HG03175 (cell line): Measurements from ENCODE around the gene PEF1.

Experiments used
- ATAC-seq: cut with Tn5 transposase; IDR thresholded peaks from one replicate; pipeline ENCODE4 v1.9.1; 2021; ENCODE audit warnings: mild to moderate bottlenecking, moderate library complexity; ENCODE audit not compliant: unreplicated experiment

The PEF1 gene

DNA sequence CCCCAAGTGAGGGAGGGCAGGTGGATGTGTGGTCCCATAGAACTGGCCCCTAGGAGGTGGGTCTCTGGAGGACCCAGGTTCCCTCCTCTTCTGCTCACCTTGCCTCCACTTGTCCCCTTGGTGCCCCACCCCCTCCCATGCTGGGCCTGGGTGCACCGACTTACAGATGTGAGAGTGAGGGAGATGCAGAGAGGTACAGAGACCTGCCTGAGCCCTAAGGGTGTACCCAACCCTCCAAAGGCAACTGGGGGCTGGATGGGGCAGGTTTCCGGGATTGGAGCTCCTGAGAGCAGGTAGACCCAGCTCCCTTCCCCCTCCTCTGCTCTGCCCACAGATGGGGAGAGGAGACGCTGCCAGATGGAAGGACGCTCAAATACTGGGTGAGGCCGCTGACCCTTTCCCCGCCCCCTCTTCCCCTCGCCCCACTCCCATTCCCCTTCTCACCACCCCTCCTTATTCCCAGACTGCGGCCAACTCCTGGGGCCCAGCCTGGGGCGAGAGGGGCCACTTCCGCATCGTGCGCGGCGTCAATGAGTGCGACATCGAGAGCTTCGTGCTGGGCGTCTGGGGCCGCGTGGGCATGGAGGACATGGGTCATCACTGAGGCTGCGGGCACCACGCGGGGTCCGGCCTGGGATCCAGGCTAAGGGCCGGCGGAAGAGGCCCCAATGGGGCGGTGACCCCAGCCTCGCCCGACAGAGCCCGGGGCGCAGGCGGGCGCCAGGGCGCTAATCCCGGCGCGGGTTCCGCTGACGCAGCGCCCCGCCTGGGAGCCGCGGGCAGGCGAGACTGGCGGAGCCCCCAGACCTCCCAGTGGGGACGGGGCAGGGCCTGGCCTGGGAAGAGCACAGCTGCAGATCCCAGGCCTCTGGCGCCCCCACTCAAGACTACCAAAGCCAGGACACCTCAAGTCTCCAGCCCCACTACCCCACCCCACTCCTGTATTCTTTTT, 58.0 kb downstream of the PEF1 start:
- ATAC-seq = no peak

DNA sequence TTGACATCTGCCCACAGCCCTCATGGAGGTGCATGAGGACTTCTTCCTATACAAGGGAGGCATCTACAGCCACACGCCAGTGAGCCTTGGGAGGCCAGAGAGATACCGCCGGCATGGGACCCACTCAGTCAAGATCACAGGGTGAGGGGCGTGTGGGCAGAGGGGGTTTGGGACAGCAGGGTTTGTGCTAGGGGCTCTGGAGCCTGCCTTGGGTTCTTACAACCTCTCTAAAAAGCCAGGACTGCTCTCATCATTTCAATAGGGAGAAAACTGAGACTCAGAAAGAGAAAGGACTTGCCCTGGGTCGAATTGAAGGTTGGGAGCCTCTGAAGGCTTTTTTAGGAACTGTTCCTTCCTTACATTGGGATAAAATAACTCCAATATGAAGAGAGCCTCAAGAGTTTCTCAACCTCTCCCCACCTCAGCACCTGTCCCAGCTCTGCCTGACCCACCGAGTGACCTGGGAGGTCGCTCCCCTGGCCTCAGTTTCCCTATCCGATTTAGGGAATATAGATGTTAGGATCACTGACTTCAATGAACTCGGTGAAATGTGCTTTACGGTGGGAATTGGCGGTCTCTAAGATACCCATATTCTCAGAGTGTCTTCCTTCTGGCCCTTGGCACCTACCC, 58.8 kb downstream of the PEF1 start:
- no peak for ATAC-seq

DNA sequence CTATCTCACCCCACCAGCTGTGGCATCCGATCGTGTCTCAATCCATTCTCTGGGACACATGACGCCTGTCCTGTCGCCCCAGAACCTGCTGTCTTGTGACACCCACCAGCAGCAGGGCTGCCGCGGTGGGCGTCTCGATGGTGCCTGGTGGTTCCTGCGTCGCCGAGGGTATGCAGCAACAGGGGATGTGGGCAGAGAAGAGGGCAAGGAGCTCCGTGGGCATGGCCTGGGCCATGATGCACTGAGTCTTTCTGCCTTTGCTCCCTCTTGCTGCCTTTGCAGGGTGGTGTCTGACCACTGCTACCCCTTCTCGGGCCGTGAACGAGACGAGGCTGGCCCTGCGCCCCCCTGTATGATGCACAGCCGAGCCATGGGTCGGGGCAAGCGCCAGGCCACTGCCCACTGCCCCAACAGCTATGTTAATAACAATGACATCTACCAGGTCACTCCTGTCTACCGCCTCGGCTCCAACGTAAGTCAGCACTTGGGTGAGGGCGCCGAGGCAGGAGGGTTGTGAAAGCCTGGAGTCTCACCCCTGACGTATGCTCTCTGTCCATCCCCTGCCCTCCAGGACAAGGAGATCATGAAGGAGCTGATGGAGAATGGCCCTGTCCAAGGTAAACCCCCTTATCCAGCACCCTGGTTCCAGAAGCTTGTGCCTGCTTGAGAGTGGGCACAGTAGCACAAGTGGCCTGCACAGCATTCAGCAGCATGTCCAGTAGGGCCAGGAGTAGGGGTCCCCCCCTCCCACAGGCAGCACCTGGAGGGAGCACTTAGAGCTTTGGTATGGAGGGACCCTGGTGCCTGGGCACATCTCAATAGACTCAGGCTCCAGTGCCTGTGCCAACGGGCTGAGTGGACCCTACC, 59.6 kb downstream of the PEF1 start:
- ATAC-seq = no peak

DNA sequence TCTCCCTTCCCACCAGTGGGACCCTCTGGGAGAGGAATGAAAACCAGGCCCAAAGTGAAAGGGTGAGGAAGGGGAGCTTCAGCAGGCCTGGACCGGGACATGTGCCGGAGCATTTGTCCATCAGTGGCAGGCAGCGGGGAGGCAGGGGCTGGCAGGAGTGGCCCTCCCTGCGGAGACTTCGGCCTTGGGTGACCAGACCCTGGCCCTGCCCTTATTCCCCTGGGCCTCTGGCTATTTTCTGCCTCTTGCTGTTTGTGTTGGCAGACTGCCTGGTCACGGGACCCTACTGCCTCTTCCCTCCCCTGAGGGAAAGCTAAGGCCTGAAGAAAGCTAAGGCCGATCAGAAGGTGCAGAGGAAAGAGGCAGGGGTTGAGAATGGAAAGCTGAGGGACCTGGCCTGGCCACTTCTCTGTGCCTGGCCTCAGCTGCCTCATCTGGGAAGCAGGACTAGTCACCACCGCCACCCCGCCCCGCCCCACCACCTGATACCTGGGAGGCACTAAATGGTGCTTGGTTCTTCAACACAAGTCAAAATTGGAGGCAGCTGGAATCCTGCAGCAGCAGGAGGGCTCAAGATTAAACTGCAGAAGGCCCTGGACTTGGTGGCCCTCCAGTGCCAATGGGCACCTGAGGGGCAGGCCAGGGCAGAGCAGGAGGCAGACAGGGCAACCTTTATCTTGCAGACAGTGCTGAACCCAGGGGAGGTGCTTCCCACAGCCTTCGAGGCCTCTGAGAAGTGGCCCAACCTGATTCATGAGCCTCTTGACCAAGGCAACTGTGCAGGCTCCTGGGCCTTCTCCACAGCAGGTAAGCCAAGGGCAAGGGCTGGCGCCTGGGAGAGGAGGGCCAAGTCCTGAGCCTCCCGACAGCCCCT, 60.4 kb downstream of the PEF1 start:
- no peak for ATAC-seq

DNA sequence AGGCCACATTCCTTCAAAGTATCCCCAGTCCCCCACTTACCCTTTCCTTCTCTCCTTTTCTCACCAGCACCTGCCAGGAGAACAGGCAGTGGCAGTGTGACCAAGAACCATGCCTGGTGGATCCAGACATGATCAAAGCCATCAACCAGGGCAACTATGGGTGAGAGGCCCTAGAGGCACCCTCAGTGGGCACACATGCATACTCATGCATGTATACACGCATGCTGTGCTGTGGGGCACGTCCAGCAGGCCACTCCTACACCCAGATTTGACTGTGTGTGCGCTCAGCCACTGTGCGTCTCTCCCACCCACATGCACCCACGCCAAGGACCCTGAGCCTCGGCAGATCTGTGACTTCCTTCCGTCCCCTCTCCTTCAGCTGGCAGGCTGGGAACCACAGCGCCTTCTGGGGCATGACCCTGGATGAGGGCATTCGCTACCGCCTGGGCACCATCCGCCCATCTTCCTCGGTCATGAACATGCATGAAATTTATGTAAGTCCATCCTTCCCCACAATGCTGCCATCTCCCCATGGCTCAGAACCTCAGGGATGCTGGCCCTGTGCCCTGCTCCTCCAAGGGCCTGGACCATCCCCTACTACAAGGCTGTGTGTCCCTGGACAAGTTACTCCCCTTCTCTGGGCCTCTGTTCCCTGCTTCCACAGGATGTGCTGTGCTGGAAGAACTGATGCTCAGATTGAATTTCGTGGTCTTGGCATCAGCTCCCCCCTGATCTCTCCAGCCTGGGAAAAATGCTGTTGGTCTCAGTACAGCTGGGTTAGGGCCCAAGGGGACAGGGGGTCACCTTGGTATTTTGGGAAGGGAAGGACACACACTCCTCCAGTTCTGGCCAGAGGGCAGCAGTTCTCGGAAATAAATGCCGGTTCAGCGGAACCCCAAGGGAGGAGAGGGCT, 61.3 kb downstream of the PEF1 start:
- no peak for ATAC-seq

DNA sequence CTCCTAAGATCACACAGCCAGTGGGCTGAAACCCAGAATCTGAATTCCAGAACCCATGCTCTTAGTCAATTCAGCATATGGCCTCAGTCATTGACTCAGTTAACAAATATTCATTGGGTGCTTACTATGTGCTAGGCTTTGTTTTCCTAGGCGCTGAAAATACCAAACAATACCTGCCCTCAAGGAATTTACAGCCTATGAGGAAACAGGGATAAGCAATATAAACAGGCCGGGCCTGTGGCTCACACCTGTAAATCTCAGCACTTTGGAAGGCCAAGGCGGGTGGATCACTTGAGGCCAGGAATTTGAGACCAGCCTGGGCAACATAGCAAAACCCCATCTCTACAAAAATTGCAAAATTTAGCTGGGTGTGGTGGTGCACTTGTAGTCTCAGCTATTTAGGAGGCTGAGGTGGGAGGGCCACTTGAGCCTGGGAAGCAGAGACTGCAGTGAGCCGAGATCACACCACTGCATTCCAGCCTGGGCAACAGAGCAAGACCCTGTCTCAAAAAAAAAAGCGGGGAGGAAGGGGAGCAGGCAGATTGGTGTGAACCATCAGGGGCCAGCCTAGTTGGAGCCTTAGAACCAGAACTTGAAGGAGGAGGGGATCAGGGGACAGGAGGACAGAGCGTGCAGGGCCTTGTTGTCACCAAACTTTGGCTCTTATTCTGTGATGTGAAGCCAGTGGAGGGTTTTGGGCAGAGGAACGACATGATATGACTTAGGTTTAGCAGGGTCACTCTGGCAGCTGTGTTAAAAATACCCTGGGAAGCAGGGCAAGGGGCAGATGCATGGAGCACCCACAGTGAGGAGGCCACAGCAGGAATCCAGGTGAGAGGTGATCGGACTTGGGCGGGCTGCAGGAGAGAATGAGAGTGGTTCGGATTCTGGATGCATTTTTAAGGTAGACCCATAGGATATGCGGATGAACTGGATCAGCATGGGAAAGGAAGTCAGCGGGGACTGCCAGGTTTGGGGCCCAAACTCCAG, 62.6 kb downstream of the PEF1 start:
- ATAC-seq = no peak

DNA sequence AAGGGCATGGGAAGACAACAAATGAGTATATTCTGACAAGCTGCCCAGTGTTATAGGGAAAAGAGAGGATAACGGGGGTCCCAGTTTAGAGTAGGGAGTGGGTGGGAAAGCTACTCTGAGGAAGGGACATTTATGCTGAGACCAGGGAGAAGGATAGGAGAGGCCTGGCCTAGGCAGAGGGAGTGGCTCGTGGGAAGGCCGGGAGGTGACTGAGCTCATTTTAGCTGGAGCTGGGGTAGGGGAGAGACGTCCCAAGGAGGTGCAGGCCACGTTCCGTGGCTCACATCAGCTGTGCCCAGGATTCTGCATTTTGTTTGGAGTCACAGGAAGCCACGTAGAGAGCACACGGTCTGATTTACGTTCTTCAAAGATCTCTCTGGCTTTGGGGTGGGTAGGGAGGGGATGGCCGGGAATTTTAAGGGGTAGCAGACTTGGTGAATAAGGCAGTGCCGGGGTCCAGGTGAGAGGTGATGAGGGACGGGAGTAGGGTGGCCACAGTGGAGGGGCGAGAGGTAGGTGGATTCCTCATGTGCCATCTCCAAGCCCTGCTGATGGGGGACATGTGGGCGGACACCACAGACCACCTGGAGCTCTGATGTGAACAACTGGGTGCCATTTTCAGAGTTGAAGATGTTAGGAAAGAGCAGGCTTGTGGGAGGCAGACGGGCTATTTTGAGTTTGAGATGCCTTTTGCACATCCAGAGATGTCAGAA, 63.6 kb downstream of the PEF1 start:
- no peak for ATAC-seq

DNA sequence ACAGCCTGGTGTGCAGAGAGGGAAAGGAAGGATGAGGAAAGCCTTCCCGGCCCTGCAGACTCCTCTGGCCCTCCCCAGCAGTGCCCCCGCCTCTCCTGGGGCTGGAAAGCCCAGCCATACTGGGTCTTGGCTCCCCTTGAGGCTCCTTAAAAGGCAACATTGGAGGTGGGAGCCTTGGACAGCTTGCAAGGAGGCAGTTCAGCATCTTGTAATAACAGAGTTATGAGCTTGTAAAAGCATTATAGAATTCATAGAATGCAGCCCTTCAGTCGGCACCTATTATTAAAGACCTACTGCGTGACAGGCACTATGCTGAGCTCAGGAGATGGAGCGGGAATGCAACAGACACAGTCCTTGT, 64.2 kb downstream of the PEF1 start:
- no peak for ATAC-seq
